NCI-H2029 (cell line): ENCODE data around the gene ADGRG1.
"Not testable (repeated sequence)": the region's sequence is repeated elsewhere in the genome, so short reads cannot be mapped to it uniquely, and the experiment has no call there.

Experiments
- DNase-seq: peaks from one replicate; lab custom pipeline; 2025; lab: John Stamatoyannopoulos, UW

The ADGRG1 gene

DNA sequence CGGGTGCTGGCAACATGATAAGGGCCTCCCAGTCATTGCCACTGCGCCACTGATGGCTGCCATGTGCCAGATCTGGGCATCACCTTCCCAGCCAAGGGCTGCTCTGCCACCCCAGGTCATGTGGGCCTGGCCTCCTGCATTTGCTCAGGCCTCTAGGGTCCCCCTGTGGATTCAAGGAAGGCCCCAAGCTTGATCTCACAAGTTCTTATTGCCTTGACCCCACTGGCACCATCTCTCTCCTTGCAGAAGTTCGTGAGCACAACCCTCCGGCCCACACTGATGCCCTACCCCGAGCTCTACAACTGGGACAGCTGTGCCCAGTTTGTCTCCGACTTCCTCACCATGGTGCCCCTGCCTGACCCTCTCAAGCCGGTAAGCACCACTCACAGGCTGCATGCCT, 71.5 kb downstream of the ADGRG1 start:
- no peak for DNase-seq

DNA sequence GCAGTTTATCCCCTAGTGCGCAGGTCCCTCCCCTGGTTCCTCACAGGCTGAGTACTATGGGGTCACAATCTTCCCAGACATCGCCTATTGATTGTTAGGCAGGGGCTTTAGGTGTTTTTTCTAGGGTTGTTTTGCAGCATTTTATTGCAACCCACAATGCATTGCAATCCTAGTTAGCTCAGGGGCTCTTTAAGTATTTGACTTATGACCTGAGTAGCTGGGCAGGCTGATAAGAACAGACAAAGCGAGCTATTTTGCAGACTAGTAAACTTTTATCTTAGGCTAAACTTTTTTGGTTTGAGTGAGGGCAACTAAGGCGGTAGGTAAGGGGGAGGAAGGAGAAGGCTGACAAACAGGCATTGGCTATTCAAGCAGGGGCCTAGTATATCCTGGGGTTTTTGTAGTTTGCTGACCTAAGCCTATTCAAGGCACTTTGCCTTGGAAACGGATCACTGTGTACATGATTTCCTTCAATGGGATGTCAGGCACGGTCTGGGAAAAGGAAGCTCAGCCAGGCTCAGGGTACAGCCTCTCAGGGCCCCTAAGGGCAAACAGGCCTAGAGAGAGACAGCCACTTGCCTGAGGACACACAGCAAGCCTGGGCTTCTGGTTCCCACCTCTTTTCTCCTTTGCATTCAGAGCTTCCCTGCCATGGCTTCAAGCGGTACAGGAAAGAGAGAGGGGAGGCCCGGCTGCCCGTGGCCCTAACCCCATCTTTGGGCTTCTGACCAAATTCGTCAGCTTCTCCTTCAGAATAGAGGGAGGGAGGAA, 72.5 kb downstream of the ADGRG1 start:
- DNase-seq = no peak

DNA sequence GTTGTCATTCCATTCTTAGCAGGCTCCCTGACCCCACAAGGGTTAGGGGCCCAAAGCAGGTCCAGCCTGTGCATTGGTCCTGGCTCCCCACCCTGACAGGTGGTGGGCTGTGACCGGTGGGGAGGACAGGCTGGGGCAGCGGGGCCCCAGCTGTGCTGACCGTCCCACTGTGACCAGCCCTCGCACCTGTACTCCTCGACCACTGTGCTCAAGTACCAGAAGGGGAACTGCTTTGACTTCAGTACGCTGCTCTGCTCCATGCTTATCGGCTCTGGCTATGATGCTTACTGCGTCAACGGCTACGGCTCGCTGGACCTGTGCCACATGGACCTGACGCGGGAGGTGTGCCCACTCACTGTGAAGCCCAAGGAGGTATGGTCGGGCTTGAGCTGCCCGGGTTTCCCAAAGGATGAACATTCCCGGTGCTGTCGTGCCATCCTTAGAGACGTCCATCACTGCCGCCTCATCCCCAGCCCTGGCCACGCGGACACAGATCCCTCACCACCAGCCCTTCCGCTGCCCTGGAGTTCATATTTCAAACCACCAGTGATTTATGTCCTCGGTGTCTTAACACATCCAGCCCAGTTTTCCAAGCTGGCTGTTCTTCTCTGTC, 73.4 kb downstream of the ADGRG1 start:
- DNase-seq = no peak

DNA sequence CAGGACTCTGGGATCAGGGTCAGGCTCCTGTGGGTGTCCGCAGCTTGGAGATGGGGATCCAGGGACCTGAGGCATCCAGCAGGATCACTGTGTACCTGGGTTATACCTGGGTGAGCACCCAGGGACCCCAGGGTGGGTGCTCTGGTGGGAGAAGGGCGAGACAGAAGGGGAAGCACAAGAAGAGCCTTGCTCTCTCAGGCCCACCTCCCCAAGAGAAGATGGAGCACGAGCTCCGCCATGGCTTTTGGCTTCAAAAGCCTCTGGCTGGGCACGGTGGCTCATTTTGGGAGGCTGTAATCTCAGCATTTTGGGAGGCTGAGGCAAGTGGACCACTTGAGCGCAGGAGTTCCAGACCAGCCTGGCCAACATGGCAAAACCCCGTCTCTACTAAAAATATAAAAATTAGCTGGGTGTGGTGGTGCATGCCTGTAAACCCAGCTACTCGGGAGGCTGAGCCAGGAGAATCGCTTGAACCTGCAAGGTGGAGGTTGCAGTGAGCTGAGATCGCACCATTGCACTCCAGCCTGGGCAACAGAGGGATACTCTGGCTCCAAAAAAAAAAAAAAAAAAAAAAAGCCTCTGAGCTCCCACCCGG, 75.1 kb downstream of the ADGRG1 start:
- DNase-seq = no peak

DNA sequence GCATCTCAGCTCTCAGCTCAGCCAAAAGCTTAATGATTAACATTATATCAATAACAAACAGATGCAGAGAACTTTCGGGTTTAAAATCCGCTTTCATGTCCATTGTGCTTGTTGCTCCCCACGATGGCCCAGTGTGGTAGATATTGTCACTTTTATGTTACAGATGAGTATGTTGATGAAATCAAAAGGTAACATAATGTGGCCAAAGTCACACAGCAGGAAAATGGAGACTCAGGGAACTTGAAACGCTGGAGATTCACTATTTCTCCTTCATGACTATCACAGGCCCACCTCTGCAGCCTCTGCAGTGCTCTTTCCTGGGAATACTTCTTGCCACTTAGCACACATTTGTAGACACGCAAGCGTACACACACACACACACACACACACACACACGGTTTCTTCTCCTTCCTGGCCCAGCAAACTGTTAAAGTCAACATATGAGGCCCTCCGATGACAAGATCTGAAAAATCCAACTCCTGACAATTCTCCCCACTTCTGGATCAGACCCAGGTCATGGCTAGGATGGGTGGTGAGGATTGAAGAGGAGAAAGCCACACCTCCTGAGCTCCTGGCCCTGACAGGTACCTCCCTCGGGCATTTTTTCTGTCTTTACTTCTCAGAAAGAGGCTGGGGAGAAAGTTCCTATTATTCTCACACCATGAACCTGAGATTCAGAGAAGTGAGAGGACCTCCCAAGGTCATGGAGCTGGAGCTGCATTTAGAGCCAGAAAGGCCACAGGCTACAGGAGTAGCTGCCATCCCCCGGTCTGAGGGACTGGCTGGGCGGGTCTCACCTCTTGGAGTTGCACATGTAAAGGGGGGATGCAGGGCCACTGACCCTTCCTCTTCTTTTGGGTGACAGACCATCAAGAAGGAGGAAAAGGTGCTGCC, 75.8 kb downstream of the ADGRG1 start:
- DNase-seq = no peak

DNA sequence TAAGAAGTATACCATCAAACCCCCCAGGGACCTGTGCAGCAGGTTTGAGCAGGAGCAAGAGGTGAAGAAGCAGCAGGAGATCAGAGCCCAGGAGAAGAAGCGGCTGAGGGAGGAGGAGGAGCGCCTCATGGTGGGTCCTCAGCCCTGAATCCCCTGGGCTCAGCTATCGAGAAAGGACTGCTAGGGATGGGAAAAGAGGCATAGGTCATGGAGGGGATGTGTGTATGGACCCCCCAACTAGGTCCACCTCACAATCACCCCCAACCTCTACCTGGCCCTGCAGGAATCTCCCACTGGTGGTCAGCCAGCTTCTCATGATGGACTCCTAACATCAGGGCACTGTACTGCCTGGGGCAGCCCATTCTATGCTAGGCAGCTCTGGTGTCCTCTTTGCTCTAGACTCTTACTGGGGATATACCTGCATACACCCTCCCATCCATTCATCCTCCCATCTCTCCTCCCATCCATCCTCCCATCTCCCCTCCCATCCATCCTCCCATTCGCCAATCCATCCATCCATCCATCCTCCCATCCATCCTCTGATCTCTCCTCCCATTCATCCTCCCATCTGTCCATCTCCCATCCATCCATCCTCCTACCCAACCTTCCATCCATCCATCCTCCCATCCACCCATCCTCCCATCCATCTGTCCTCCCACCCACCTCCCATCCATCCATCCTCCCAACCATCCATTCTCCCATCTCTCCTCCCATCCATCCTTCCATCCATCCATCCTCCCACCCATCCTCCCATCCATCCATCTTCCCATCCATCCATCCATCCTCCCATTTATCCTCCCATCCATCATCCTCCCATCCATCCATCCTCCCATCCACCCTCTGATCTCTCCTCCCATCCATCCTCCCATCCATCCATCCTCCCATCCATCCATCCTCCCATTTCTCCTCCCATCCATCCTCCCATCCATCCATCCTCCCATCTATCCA, 76.7 kb downstream of the ADGRG1 start:
- no peak for DNase-seq

DNA sequence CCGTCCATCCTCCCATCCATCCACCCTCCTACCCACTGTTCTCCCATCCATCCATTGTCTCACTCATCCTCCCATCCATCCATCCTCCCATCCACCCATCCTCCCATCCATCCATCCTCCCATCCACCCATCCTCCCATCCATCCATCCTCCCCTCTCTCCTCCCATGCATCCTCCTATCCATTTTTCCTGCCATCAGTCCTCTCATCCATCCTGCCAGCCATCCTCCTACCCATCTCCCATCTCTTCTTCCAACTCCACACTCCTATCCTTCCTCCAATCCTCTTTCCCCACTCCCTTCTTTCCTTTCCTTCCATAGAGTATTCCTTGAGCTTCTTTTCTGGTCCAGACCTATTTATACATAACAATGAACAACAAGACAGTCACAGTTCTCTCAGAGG, 78.3 kb downstream of the ADGRG1 start:
- no peak for DNase-seq

DNA sequence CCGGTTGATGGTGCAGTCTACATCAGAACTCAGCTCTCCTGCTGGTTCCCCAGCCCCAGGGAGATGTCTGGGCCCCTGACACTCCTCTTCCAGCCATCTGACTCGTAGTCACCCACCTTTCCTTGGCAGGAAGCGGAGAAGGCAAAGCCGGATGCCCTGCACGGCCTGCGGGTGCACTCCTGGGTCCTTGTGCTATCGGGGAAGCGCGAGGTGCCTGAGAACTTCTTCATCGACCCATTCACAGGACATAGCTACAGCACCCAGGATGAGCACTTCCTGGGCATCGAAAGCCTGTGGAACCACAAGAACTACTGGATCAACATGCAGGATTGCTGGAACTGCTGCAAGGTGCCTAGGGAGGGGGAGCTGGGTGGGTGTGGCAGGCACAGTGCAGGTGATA, 78.9 kb downstream of the ADGRG1 start:
- DNase-seq = no peak

DNA sequence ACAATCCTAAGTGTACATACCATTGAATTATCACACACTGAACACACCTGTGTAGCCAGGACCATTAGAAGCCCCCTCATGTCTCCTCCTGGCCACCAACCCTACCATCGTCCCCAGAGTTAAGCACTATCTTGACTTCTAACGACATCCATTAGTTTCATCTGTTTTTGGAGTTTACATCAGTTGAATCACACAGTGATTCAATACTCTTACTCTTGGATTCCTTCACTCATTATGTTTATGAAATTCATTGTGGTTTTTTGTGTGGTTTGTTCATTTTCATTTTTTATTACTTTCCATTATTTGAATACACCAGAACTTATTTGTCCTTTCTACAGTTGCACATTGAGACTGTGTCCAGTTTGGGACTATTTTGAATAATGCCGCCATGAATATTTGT, 79.7 kb downstream of the ADGRG1 start:
- no peak for DNase-seq

DNA sequence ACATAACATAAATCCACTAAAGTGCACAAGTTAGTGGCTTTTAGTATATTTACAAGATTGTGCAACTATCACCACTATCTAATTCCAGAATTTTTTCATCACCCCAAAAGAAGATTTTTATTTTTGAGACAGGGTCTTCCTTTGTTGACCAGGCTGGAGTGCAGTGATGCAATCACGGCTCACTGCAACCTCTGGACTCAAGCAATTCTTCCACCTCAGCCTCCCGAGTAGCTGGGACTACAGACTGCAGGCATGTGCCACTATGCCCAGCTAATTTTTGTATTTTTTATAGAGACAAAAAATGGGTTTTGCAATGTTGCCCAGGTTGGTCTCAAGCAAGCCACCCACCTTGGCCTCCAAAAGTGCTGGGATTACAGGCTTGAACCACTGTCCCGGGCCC, 81.2 kb downstream of the ADGRG1 start:
- DNase-seq = no peak

DNA sequence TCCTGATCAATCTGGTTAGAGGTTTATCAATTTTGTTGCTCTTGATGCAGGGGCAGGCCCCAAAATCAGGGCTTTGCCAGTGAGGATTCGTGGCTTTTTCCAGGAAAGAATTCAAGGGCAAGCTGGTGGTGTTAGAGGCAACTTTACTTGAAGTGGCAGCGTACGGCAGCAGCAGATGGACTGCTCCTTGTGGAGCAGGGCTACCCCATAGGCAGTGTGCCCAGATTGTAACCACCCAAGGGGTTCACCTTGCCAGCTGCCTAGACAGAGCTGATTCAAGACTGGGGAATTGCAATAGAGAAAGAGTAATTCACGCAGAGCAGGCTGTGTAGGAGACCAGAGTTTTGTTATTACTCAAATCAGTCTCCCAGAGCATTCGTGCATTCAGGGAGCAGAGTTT, 82.9 kb downstream of the ADGRG1 start:
- no peak for DNase-seq

DNA sequence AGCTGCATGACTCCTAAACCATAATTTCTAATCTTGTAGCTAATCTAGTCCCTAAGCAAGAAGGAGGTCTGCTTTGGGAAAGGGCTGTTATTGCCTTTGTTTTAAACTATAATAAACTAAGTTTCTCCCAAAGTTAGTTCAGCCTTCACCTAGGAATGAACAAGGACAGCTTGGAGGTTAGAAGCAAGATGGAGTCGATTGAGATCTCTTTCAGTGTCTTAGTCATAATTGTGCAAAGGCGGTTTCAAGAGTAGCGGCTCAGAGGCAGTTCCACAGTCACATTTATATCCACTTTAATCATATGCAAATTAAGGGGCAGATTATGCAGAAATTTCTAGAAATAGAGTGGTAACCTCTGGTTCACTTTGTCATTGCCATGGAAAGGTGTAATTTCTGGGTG, 83.6 kb downstream of the ADGRG1 start:
- DNase-seq = no peak

DNA sequence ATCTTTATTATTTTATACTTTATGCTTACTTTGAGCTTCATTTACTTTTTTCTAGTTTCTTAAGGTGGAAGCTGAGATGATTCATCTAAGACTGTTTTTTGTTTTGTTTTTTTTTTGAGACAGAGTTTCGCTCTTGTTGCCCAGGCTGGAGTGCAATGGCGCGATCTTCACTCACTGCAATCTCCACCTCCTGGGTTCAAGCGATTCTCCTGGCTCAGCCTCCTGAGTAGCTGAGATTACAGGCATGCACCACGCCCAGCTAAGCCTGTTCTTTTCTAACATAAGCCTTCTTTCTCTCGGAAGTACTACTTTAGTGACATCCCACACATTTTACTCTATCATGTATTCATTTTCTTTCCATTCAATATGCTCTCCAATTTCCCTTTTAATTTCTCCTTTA, 84.1 kb downstream of the ADGRG1 start:
- not testable (repeated sequence) for DNase-seq

DNA sequence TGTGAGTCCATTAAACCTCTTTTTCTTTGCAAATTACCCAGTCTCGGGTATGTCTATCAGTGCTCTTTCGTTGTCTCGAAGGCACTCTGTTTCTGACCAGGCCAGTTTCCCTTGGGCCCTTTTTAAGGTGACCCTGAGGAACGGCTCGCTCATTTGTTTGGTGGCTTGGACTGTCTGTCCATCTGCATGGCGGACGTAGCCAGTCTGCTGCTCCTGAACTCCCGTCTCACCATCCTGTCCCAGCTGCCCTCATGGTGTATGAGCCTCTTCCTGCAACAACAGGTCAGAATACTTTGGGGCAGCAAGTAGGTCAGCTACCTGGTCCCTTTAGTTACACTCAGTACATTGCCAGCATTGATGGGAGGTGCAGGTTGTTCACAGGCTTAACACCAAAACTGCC, 85.2 kb downstream of the ADGRG1 start:
- no peak for DNase-seq

DNA sequence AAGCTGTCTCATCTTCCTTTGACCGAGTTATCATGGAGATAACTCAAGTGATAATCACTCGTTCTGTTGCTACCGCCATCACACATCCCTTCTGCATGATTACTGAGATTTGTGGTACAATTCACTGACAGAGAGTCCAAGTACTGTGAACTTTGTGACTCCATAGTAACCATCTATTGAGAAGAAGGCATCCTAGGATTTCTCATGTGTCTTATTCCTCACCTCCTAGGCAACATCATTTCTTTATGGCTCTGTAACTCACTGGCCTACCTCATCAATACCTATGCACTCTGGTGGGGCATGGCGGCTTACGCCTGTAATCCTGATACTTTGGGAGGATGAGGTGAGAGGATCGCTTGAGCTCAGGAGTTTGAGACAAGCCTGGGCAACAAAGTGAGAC, 85.6 kb downstream of the ADGRG1 start:
- no peak for DNase-seq
